ENCODE measurements around the gene HARS1.

HARS1 gene

DNA sequence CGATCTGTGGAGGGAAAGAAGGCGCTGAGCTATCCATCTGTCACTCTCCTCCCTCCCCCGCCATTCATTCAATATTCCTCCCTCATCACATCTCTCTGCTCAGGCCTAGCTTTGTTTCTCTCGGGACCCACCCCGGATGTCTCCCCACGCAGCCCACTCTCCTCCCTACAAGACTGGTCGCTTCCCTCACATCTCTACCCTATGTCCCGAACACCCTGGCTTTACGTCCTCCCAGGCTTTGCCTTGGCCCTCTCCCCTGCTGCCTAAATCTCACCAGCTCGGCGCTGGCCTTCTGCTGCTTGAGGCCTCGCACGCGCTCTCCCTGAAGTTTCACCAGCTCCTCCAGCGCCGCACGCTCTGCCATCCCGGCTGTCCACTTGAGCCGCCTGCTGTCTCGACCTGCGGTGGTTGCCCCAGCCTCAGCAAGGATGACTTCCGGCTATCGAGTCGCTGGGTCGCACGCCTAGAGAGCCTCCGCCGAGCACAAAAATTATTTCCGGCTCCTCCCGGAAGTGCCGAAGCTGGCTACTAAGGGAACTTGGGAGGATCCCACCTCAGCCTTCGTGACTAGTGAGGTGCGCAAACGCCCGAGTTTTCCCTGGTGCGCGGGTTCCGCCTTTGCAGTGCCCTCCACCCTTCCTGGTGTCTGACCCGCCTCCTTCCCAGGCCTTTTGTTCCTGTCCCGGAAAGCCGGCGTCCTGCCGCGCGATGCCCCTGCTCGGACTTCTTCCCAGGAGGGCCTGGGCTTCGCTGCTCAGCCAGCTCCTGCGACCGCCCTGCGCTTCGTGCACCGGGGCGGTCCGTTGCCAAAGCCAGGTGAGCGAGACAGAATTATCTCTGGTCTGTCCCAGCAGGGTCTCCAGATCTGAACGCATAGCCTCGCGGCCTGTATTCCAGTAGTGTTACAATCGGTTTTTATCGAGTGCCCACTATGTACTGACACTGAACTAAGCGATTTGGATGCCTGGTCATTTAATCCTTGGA lies at the start of gene HARS1, which contains the start of gene HARS2:
Gene HARS1, minus strand, starts transcription at position 430 of the 984 bp plus-strand sequence. Its CDS starts 66 bp downstream, at position 364.
Gene HARS2, plus strand, starts transcription at position 515 of the 984 bp plus-strand sequence. Its CDS starts 194 bp downstream, at position 709.
- in situ Hi-C loops (cut with MboI; ENCODE audit: low sequenced_read_pairs): no loop called here

- in situ Hi-C loops (cut with MboI; ENCODE audit: low sequenced_read_pairs): no loop called here
These were observed 46.3 kb upstream of the HARS1 start for GRCh38 chr5:140737486-140737885.

GRCh38 chr5:140734354-140734753 lies 43.2 kb upstream of the HARS1 start:
- in situ Hi-C loops (cut with MboI; ENCODE audit: low sequenced_read_pairs): no loop called here

DNA sequence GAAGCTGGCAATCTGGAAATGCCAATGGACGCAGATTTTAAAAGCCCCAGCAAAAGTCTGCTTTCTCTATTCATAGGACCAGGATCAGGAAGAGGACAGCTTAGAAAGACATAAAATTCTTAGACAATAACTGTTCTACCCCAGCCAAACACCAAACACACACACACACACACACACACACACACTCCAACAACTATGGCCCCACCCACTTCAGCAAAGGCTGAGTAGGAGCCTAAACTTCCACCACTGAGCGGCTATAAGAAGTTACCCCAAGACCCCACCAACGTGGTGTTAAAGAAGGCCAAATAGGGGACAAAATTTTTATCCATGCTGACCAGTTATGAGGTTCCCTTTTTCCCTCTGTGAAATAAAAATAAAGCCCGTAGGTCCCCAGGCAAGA lies 41.9 kb upstream of the HARS1 start:
- in situ Hi-C loops (cut with MboI; ENCODE audit: low sequenced_read_pairs): no loop called here

DNA sequence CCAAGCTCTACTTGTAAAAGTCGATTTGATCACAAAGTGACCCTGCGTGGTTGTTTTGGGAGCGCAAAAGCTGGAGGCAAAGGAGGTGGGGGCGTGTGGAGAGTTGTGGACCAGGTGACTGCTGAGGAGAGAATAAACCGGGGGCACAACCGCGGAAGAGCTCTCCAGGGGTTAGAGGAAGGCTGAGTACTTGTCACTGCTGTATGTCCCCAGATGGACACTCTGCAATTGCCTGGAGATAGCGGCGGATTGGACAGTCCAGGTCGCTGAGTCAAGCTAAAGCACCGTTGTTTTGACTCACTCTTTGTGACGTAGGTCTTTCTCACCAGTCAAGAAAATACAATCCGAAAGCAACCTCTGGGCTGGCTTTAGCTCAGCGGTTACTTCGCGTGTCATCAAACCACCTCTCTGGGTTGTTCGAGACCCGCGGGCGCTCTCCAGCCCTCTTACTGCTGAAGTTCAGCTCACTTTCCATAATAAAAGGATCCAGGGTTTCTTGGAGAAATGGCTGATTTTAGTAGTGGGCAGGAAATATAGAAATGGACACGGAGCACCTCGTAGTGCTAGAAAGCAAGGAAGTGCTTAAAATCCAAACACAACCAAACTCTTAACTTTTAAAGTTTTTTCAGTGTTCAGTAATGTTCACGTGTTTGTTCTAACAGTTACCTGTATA lies 34.8 kb upstream of the HARS1 start:
- in situ Hi-C loops (cut with MboI; ENCODE audit: low sequenced_read_pairs): no loop called here

DNA sequence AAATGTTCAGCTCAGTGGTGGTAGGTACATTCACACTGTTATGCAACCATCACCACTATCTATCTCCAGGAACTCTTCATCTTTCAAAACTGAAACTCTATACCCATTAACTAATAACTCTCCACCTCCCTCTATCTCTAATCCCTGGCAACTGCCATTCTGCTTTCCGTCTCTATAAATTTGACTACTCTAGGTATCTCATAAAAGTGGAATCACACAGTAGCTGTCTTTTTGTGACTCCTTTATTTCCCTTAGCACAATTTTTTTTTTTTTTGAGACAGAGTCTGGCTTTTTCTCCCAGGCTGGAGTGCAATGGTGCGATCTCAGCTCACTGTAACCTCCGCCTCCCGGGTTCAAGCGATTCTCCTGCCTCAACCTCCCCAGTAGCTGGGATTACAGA lies 30.2 kb upstream of the HARS1 start:
- in situ Hi-C loops (cut with MboI; ENCODE audit: low sequenced_read_pairs): loop anchor here (25.0 kb wide), 1 partner anchor 484 kb away; no protein-coding TSS in a partner anchor

DNA sequence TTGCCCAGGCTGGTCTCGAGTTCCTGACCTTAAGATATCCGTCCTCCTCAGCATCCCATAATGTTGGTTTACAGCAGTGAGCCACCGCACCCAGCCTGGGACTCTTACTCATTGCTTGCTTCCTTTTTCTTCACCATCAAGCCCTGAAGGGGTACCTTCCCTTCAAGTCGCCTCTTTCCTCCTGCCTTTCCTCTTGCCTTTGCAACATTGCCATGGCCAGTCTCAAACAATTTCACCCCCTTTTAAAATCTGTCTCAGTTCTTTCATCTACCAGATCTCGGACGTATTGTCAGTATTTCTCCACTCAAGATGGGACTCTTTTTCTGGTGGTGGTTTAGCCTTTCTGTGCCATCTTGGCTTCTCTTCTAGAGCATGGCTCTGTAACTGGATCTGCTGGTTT lies 29.6 kb upstream of the HARS1 start:
- in situ Hi-C loops (cut with MboI; ENCODE audit: low sequenced_read_pairs): loop anchor here (25.0 kb wide), 1 partner anchor 483 kb away; no protein-coding TSS in a partner anchor

- in situ Hi-C loops (cut with MboI; ENCODE audit: low sequenced_read_pairs): loop anchor here (25.0 kb wide), 1 partner anchor 481 kb away; no protein-coding TSS in a partner anchor
These were observed 27.1 kb upstream of the HARS1 start for GRCh38 chr5:140718266-140718592.

DNA sequence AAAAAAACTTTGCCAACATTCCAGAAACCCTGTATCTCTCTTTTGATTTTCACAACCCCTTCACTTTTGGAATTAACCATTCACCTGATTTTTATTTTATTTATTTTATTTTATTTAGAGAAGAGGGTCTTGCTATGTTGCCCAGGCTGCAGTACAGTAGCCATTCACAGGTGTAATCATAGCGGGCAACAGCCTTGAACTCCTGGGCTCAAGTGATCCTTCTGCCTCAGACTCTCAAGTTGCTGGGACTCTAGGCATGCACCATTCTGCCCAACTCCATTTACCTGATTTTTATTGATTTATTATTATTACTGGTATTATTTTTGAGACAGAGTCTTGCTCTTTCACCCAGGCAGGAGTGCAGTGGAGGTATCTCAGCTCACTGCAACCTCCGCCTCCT lies 25.1 kb upstream of the HARS1 start:
- in situ Hi-C loops (cut with MboI; ENCODE audit: low sequenced_read_pairs): loop anchor here (25.0 kb wide), 1 partner anchor 479 kb away; no protein-coding TSS in a partner anchor

- in situ Hi-C loops (cut with MboI; ENCODE audit: low sequenced_read_pairs): loop anchor here (25.0 kb wide), 1 partner anchor 476 kb away; no protein-coding TSS in a partner anchor
These were observed 22.5 kb upstream of the HARS1 start for GRCh38 chr5:140713562-140714094.

DNA sequence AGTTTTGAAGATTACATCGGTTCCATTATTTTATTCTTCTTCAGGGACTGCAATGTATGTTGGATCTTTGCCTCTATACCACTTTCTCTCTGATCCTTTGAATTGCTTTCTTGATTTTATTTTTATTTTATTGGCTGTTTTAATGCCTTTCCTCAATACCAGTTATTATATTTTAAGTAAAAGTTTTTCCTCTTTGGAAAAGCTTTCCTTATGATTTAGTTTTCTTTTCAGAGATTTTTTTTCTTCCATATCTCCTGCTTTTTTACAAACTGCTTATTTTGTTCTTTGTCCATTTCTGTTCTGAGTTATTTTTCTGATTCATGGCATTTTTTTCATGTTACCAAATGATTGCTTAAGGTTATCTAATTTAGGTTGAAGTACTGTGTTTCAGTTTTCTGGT lies 20.6 kb upstream of the HARS1 start:
- in situ Hi-C loops (cut with MboI; ENCODE audit: low sequenced_read_pairs): loop anchor here (25.0 kb wide), 1 partner anchor 474 kb away; no protein-coding TSS in a partner anchor

- in situ Hi-C loops (cut with MboI; ENCODE audit: low sequenced_read_pairs): loop anchor here (25.0 kb wide), 1 partner anchor 474 kb away; no protein-coding TSS in a partner anchor
These were observed 19.9 kb upstream of the HARS1 start for GRCh38 chr5:140710899-140711552.

- in situ Hi-C loops (cut with MboI; ENCODE audit: low sequenced_read_pairs): loop anchor here (10.0 to 25.0 kb wide), 2 partner anchors 334 to 471 kb away; no protein-coding TSS in a partner anchor
These were observed 17.6 kb upstream of the HARS1 start for GRCh38 chr5:140708787-140709186.

DNA sequence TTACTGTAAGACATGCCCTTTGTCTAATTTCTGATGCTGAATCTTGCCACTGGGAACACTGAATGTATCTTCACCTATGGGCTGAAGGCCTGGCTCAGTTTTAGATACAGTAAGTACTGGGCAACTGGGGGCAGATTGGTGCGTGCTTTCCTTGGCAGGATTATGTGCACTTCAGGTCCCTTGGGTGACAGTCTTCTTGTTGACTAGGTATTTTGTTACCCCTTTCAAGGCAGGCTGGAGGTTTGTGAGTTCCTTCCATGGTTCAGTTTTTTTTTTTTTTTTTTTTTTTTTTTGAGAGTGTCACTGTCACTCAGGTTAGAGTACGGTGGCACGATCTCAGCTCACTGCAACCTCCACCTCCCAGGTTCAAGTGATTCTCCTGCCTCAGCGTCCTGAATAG lies 16.6 kb upstream of the HARS1 start:
- in situ Hi-C loops (cut with MboI; ENCODE audit: low sequenced_read_pairs): loop anchor here (10.0 to 25.0 kb wide), 2 partner anchors 333 to 471 kb away; no protein-coding TSS in a partner anchor

DNA sequence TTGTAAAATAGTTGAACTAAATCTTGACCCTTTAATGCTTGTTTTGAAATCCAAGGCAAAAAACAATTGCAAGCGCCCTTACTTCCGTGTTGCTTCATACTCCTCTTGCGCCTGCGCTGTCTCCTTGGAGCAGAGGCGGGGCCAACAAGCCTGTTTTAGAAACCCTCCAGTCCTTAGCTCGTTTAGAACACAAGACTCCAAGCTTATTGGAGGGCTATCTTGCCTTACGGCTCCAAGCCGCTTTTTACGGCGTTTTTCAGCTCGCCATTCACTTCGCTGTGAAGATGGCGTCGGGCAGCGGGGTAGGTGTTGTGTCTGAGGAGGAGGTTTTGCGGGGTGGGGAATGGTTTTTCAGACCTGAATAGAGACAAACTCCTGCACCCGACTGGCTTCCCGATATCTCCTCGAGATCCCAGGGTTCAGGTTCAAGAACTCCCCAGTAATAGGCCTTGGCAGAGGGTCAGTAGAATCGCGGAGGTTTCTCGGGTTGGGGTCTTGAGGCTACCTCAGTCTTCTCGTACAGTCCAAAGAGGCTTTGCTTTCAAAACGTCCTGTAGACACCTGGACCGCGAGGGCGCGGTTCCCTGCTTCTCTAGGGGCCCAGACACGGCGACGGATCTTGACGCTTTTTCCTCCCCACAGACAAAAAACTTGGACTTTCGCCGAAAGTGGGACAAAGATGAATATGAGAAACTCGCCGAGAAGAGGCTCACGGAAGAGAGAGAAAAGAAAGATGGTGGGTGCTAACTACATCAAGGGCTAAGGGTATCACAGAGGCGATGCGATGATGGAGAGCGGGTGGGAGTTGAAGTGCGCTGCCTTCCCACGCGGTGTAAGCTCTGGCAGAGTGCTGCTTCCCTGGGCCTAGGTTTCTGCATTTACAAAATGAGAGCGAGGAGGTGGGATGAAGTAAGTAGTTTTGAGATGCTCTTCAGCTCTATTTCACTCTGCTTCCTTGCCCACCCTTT lies 9.3 kb upstream of the HARS1 start, which contains the start of gene ZMAT2:
Gene ZMAT2, plus strand, starts transcription at position 271 of the 968 bp plus-strand sequence. Its CDS starts 14 bp downstream, at position 285.
- in situ Hi-C loops (cut with MboI; ENCODE audit: low sequenced_read_pairs): loop anchor here (10.0 to 25.0 kb wide), 2 partner anchors 326 to 463 kb away; no protein-coding TSS in a partner anchor

DNA sequence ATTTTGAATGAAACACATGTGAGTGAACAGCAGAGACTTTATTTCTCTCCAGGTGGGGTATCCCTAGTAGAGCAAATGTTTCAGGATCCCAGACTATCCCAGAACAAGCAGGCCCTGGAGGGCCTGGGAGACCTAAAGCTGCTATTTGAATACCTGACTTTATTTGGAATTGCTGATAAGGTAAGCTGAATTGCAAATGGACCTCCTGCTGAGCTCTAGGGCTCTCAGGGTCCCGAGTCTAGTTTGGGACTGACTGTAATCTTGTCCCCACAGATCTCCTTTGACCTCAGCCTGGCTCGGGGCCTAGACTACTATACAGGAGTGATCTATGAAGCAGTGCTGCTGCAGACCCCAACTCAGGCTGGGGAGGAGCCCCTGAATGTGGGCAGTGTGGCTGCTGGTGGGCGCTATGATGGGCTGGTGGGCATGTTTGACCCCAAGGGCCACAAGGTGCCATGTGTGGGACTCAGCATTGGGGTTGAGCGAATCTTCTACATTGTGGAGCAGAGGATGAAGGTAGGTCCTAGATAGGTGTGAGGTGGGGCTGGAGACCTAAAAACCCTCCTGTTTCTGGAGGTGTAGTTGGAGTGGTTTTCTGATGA lies 5.8 kb upstream of the HARS1 start:
- in situ Hi-C loops (cut with MboI; ENCODE audit: low sequenced_read_pairs): no loop called here

DNA sequence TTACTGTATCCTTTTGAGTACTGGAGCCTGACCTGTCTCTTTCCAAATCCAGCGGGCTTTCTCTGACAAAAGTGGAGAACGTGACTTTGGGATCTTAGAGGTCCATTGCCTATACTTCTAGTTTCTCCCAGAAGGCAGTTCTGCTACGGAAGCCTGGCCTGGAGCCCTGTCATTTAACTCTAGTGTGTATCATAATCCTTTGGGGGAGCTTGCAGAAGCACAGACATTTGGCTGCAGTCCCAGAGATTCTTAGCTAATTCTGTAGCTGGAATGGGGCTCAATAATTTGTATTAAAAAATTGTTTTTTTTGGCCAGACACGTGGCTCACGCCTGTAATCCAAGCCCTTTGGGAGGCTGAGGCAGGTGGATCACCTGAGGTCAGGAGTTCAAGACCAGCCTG lies 3.1 kb upstream of the HARS1 start:
- in situ Hi-C loops (cut with MboI; ENCODE audit: low sequenced_read_pairs): no loop called here

DNA sequence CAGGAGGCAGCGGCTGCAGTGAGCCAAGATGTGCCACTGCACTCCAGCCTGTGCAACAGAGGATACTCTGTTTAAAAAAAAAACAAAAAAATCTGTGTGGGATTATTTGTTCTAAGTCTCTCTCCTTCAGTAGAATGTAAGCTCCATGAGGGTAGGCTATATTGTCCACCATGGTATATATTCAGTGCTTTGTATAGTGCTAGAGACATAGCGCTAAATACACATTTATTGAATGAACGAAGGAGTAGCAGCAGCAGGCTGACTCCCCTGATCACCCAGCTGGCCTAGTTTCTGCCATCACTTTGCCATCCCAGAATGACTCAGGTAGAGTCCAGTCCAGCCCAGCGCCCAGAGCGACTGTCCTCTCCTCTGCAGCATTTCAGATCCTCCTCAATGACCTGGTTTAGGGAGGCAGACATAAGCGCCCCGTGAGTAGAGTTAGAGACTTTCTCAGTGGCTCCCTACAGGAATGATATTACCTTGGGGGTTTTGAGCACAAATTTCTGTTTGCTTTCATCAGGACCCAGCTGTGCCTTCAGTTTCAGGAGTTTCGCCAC lies 716 bp downstream of the HARS1 start:
- in situ Hi-C loops (cut with MboI; ENCODE audit: low sequenced_read_pairs): no loop called here

All from HL-60/S4 treated with retinoic acid at 250 ng/mL for 4 days and 3 days (cell line).